ENCODE measurements around the gene SLX4IP.

DNA sequence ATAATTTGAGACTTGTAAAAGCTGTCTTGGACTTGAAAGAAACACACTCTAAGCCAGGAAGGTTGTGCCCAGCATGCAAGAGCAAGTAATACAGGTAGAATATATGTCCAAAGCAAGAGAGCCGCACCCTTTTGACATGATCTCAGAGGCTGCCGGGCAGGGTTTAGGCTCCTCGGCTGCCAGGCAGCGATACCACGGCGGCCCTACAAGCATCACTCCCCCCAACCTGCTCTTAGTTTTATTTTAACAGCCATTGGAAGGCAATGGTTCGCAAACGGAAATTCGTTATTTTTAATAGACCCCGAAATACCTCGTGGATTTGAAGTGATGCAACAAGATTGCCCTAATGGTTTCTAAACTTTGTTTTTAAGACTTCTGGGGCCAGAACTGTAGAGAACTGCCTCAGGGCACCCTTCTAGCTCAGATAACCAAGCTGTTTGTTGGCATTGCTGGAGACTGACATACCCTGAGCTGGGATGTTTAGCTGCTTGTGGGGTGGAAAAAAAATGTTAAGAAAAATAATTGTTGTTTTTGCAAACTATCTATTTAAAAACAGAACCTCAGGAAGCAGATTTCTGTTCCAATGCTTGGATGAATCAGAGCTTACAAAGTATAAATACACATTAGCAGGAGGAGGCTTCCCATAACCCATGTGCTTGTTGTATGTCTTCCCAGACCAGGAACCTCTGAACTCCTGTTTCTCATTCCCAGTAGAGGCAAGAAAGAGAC is 199.7 kb downstream of the SLX4IP start:
- TF ChIP-seq, protein P1, sequence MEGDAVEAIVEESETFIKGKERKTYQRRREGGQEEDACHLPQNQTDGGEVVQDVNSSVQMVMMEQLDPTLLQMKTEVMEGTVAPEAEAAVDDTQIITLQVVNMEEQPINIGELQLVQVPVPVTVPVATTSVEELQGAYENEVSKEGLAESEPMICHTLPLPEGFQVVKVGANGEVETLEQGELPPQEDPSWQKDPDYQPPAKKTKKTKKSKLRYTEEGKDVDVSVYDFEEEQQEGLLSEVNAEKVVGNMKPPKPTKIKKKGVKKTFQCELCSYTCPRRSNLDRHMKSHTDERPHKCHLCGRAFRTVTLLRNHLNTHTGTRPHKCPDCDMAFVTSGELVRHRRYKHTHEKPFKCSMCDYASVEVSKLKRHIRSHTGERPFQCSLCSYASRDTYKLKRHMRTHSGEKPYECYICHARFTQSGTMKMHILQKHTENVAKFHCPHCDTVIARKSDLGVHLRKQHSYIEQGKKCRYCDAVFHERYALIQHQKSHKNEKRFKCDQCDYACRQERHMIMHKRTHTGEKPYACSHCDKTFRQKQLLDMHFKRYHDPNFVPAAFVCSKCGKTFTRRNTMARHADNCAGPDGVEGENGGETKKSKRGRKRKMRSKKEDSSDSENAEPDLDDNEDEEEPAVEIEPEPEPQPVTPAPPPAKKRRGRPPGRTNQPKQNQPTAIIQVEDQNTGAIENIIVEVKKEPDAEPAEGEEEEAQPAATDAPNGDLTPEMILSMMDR (conservative IDR thresholded peaks at IDR 0.05 in 1 of 2, IDR thresholded peaks at IDR 0.05 in 1 of 2; ENCODE audit: low read depth in 1 of 2, low read length in 2 of 2) = no peak
- TF ChIP-seq EZH2 (IDR thresholded peaks at IDR 0.05; ENCODE audit: low read length, missing control alignments) = no peak
